Measurements from ENCODE around the gene DDC. TPM values are rescaled to one million over a fixed set of nuclear protein-coding genes. Genes with fewer than 3 reads are reported as not detected.

DDC gene
- polyA plus RNA-seq, 1 experiment = not detected

DNA sequence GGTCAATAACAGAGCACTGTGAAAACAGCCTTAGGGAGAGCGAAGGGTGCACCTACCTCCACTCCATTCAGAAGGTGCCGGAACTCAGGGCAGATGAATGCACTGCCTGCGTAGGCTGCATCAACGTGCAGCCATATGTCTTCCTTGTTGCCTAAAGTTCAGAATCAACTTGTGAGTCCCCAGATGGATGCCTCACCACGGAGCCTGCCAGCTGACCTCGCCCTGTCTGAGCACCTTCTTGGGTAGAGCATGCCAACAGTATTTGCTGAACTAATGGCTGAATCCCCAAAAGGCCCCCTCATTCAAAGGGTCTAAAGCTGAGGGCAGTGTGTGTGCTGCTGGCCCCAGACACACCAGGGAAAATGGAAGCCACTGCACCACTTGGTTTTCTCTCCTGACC lies 66.1 kb downstream of the DDC start:
- DNase-seq (ENCODE audit: low read depth, low spot score) = no peak
- H3K27ac ChIP-seq (ENCODE audit: low read depth, low read length) = no peak overlapping the region
- H3K27me3 ChIP-seq (ENCODE audit: control insufficient read depth, insufficient read depth, low read length) = peaks cover 12% of the 10 kb centered on the region
- CTCF ChIA-PET = interaction anchor here (1.5 kb wide), 1 partner anchor 31 kb away, joined by 6 read pairs; no protein-coding TSS in a partner anchor
- TF ChIP-seq, protein P1, sequence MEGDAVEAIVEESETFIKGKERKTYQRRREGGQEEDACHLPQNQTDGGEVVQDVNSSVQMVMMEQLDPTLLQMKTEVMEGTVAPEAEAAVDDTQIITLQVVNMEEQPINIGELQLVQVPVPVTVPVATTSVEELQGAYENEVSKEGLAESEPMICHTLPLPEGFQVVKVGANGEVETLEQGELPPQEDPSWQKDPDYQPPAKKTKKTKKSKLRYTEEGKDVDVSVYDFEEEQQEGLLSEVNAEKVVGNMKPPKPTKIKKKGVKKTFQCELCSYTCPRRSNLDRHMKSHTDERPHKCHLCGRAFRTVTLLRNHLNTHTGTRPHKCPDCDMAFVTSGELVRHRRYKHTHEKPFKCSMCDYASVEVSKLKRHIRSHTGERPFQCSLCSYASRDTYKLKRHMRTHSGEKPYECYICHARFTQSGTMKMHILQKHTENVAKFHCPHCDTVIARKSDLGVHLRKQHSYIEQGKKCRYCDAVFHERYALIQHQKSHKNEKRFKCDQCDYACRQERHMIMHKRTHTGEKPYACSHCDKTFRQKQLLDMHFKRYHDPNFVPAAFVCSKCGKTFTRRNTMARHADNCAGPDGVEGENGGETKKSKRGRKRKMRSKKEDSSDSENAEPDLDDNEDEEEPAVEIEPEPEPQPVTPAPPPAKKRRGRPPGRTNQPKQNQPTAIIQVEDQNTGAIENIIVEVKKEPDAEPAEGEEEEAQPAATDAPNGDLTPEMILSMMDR (IDR thresholded peaks at IDR 0.05; ENCODE audit: low read depth, low read length) = no peak
- no peaks in the 10 kb centered on the region; the same call in 1 of the 2 replicates for H3K9me3 ChIP-seq (ENCODE audit: control insufficient read depth, insufficient read depth, low read length)
- no peak overlapping the region for H3K4me3 ChIP-seq (ENCODE audit: low read depth, low read length)
- POLR2A ChIA-PET = no interaction called here

DNA sequence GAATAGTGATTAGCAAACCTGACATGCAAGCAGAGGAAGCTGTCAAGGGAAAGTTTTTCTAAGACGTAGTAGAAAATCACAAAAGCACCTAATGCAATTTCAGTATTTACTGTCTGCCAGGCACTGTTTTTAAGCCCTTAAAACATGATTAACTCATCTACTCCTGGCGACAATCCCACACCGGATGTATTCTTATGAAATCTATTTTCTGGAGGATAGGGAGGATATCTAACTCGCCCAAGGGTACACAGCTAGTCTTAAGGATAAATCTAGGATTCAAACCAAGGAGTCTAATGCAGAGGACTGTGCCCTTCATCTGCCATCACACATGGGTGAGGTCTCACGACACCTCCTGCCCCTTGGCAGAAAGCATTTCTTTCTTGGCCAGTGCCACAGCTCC lies 67.2 kb downstream of the DDC start:
- H3K4me3 ChIP-seq (ENCODE audit: low read depth, low read length) = no peak overlapping the region
- ChIA-PET POLR2A (no interaction called here), CTCF (no interaction called here)
- no peaks in the 10 kb centered on the region; the same call in none of the 2 replicates for H3K9me3 ChIP-seq (ENCODE audit: control insufficient read depth, insufficient read depth, low read length)
- H3K27me3 ChIP-seq (ENCODE audit: control insufficient read depth, insufficient read depth, low read length) = peaks cover 12% of the 10 kb centered on the region
- H3K27ac ChIP-seq (ENCODE audit: low read depth, low read length) = no peak overlapping the region
- DNase-seq (ENCODE audit: low read depth, low spot score) = no peak
- TF ChIP-seq, protein P1 (IDR thresholded peaks at IDR 0.05; ENCODE audit: low read depth, low read length) = no peak

DNA sequence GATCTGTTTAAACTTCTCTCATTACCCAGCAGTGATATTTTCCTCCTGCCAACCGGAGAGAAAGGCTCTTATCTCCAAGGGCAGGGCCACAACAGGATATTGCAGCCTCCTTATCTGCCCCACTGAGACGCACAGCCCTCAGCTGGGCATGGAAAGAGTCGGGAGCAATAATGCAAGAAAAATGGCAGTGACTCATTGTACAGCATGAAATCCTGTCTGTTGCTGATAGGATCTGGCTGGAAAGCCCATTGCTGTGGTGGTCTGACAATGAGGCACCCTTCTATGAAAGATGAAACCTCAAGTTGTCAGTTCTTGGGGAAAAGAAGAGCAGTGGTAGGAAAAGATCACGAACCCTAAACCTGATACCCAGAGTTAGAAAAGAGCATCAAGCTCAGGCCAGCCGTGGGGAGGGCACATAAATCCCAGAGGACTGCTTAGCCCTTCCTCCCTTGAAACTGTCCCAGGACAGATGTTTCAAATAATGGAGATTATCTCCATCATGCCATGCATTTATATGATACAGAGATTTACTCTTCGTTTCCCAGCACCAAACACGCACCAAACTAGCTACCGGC lies 68.0 kb downstream of the DDC start:
- no peak overlapping the region for H3K27ac ChIP-seq (ENCODE audit: low read depth, low read length)
- peaks cover 12% of the 10 kb centered on the region for H3K27me3 ChIP-seq (ENCODE audit: control insufficient read depth, insufficient read depth, low read length)
- ChIA-PET CTCF (interaction anchor here (1.1 to 1.3 kb wide), 2 partner anchors 37 to 666 kb away, joined by 4 read pairs; no protein-coding TSS in a partner anchor), POLR2A (interaction anchor here (0.6 kb wide), 1 partner anchor 286 kb away, joined by 3 read pairs; no protein-coding TSS in a partner anchor)
- no peak overlapping the region for H3K4me3 ChIP-seq (ENCODE audit: low read depth, low read length)
- DNase-seq (ENCODE audit: low read depth, low spot score) = no peak
- no peaks in the 10 kb centered on the region; the same call in none of the 2 replicates for H3K9me3 ChIP-seq (ENCODE audit: control insufficient read depth, insufficient read depth, low read length)
- TF ChIP-seq, protein P1 (IDR thresholded peaks at IDR 0.05; ENCODE audit: low read depth, low read length) = no peak

DNA sequence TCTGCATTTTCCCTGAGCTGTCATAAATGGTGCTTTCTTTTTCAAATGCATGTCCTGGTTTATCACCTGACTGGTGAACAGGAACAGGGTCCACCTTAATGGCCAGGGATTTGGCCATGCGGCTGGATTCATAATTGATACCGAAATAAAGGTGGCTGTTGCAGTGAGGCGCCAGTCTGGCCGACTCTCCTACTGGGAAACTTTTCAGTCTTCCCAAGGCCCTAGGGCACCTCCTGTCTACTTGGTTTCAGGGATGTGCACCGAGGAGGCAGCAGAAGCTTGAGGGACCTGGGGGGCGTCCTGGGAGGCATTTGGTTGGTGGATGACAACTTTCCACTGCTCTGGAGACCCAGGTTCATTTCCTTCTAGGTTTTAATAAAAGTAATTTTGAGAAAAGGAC lies 68.6 kb downstream of the DDC start:
- POLR2A ChIA-PET = interaction anchor here (0.6 kb wide), 1 partner anchor 287 kb away, joined by 3 read pairs; no protein-coding TSS in a partner anchor
- CTCF ChIA-PET = interaction anchor here (1.1 to 1.3 kb wide), 2 partner anchors 37 to 666 kb away, joined by 4 read pairs; no protein-coding TSS in a partner anchor

DNA sequence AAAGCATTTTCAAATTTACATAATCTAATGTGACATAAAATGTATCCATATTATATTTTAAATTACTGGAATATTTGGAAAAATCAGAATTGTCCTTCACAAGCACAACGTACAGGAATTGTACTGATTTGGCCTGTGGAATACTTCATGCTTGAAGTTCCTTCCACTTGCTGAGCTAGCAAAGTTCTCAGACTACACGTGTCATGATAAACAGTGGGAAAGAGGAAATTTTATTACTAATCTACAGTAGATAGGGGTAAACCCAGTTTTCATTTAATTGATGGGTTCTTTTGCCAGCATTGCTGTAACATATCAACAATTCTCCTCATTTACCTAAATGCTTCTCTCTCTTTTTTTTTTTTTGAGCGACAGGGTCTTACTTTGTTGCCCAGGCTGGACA lies 69.5 kb downstream of the DDC start:
- ChIA-PET CTCF (no interaction called here), POLR2A (no interaction called here)
- TF ChIP-seq, protein P1 (IDR thresholded peaks at IDR 0.05; ENCODE audit: low read depth, low read length) = no peak
- no peak for DNase-seq (ENCODE audit: low read depth, low spot score)
- Histone ChIP-seq H3K27ac (ENCODE audit: low read depth, low read length) (no peak overlapping the region), H3K4me3 (ENCODE audit: low read depth, low read length) (no peak overlapping the region), H3K27me3 (ENCODE audit: control insufficient read depth, insufficient read depth, low read length) (peaks cover 12% of the 10 kb centered on the region), H3K9me3 (ENCODE audit: control insufficient read depth, insufficient read depth, low read length) (no peaks in the 10 kb centered on the region; the same call in 1 of the 2 replicates)

More for the DNA sequence above, 68.6 kb downstream of the DDC start:
- Histone ChIP-seq H3K4me3 (ENCODE audit: low read depth, low read length) (no peak overlapping the region), H3K27me3 (ENCODE audit: control insufficient read depth, insufficient read depth, low read length) (peaks cover 12% of the 10 kb centered on the region), H3K9me3 (ENCODE audit: control insufficient read depth, insufficient read depth, low read length) (no peaks in the 10 kb centered on the region; the same call in none of the 2 replicates), H3K27ac (ENCODE audit: low read depth, low read length) (no peak overlapping the region)
- TF ChIP-seq, protein P1 (IDR thresholded peaks at IDR 0.05; ENCODE audit: low read depth, low read length) = no peak
- DNase-seq (ENCODE audit: low read depth, low spot score) = no peak

All from AG04450 (cell line).